ENCODE data around the gene GAGE12G.
"Not testable (repeated sequence)": the region's sequence is repeated elsewhere in the genome, so short reads cannot be mapped to it uniquely, and the experiment has no call there.

Gene GAGE12G, protein sequence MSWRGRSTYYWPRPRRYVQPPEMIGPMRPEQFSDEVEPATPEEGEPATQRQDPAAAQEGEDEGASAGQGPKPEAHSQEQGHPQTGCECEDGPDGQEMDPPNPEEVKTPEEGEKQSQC

GRCh38 chrX:49570100-49570499 is at the start of gene GAGE12G:
GAGE12G (plus strand) TSS chrX:49570400; CDS start chrX:49571555, 1,155 bp downstream.
- DNase-seq (ENCODE audit: extremely low read depth, low read depth), result not testable (repeated sequence)

DNA sequence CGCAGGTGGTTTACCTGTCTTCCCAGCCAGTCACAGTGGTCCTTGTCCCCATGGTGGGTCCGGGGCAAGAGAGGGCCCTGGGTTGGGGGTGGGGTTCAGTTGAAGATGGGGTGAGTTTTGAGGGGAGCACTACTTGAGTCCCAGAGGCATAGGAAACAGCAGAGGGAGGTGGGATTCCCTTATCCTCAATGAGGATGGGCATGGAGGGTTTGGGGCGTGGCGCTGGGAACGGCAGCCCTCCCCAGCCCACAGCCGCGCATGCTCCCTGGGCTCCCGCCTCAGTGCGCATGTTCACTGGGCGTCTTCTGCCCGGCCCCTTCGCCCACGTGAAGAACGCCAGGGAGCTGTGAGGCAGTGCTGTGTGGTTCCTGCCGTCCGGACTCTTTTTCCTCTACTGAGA is 38.3 kb upstream of the GAGE12G start, which contains the start of gene GAGE12C:
TSS of gene GAGE12C (plus strand) at position 301 of the 400 bp plus-strand sequence. CDS start 1,155 bp downstream, outside the sequence.
- DNase-seq (ENCODE audit: extremely low read depth, low read depth), result not testable (repeated sequence)

DNA sequence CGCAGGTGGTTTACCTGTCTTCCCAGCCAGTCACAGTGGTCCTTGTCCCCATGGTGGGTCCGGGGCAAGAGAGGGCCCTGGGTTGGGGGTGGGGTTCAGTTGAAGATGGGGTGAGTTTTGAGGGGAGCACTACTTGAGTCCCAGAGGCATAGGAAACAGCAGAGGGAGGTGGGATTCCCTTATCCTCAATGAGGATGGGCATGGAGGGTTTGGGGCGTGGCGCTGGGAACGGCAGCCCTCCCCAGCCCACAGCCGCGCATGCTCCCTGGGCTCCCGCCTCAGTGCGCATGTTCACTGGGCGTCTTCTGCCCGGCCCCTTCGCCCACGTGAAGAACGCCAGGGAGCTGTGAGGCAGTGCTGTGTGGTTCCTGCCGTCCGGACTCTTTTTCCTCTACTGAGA is 28.8 kb upstream of the GAGE12G start, which contains the start of gene GAGE12D:
TSS of gene GAGE12D (plus strand) at position 301 of the 400 bp plus-strand sequence. CDS start 1,155 bp downstream, outside the sequence.
- DNase-seq (ENCODE audit: extremely low read depth, low read depth), result not testable (repeated sequence)

DNA sequence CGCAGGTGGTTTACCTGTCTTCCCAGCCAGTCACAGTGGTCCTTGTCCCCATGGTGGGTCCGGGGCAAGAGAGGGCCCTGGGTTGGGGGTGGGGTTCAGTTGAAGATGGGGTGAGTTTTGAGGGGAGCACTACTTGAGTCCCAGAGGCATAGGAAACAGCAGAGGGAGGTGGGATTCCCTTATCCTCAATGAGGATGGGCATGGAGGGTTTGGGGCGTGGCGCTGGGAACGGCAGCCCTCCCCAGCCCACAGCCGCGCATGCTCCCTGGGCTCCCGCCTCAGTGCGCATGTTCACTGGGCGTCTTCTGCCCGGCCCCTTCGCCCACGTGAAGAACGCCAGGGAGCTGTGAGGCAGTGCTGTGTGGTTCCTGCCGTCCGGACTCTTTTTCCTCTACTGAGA is 19.2 kb upstream of the GAGE12G start, which contains the start of gene GAGE12E:
TSS of gene GAGE12E (plus strand) at position 301 of the 400 bp plus-strand sequence. CDS start 1,155 bp downstream, outside the sequence.
- DNase-seq (ENCODE audit: extremely low read depth, low read depth), result not testable (repeated sequence)

GRCh38 chrX:49560542-49560941 is 9.7 kb upstream of the GAGE12G start, which contains the start of gene GAGE12F:
GAGE12F (plus strand) TSS chrX:49560842; CDS start chrX:49561997, 1,155 bp downstream.
- DNase-seq (ENCODE audit: extremely low read depth, low read depth), result not testable (repeated sequence)

DNA sequence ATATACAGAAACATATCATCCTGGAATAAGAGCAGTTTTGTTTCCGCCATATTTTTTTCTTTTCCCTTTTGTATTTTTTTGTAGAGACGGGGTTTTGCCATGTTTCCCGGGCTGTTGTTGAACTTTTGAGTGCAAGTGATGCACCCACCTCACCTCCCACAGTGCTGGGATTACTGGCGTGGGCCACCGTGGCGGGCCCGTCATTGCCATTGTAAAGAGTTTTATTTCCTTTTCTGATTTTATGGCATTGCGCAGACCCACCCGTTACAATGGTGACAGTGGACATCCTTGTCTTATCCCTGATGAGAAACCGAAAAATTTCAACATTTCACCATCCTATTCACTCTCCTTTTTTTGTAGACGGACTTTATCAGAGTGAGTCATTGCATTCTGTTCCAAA is 1.5 kb upstream of the GAGE12G start:
- not testable (repeated sequence) for DNase-seq (ENCODE audit: extremely low read depth, low read depth)

DNA sequence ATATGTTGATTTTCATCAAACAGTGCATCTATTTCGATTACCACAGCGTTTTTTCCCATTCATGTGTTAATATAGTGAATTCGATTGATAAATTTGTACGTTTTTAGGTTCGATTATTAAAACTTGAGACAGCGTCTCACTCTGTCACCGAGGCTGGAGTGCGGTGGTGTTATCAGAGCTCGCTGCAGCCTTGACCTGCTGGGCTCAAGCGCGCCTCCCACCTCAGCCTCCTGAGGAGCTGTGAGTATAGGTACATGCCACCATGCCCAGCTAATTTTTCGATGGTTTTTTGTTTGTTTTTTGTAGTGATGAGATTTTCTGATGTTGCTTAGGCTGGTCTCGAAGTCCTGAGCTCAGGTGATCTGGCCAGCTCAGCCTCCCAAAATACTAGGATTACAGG is 1.0 kb upstream of the GAGE12G start:
- not testable (repeated sequence) for DNase-seq (ENCODE audit: extremely low read depth, low read depth)

GRCh38 chrX:49579649-49580048 is 9.4 kb downstream of the GAGE12G start, which contains the start of gene GAGE12H:
GAGE12H (plus strand) TSS chrX:49579949; CDS start chrX:49581104, 1,155 bp downstream.
- not testable (repeated sequence) for DNase-seq (ENCODE audit: extremely low read depth, low read depth)

GRCh38 chrX:49589196-49589595 is 19.0 kb downstream of the GAGE12G start, which contains the start of gene GAGE2A:
GAGE2A (plus strand) TSS chrX:49589496; CDS start chrX:49590651, 1,155 bp downstream.
- not testable (repeated sequence) for DNase-seq (ENCODE audit: extremely low read depth, low read depth)

DNA sequence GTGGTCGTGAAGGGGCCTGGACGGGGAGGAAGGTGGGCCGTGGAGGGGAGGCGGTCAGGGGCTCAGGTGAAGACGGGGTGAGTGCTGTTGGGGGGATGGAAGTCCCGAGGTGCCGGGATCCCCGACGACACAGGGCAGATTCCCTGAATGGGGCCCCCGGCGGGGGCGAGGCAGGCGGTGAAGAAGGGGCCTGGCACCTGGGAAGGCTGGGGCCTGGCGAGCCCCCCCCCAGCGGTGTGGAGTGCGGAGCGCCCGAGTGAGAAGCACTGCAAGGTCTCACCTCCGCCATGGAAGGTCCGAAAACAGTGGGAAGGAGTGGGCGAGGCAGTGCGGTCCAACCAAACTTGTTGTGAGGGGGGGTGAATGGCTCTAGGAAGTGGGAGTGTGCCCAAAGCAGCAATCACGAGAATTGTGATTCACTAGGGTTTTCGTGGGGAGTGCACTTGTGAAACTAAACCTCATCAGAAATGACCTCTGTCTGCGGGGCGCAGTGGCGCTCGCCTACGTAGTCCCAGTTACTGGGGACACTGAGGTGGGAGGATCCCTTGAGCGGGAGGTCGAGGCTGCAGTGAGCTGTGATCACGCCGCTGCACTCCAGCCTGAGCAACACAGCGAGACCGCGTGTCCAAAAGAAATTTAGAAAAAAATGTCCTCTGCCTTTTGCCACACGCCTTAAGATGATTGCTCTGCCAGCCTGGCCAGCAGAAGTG is 19.7 kb downstream of the GAGE12G start:
- DNase-seq (ENCODE audit: extremely low read depth, low read depth), result not testable (repeated sequence)

- not testable (repeated sequence) for DNase-seq (ENCODE audit: extremely low read depth, low read depth)
Observed at GRCh38 chrX:49590488-49590887, 20.3 kb downstream of the GAGE12G start.

DNA sequence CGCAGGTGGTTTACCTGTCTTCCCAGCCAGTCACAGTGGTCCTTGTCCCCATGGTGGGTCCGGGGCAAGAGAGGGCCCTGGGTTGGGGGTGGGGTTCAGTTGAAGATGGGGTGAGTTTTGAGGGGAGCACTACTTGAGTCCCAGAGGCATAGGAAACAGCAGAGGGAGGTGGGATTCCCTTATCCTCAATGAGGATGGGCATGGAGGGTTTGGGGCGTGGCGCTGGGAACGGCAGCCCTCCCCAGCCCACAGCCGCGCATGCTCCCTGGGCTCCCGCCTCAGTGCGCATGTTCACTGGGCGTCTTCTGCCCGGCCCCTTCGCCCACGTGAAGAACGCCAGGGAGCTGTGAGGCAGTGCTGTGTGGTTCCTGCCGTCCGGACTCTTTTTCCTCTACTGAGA is 28.5 kb downstream of the GAGE12G start, which contains the start of gene GAGE1:
TSS of gene GAGE1 (plus strand) at position 301 of the 400 bp plus-strand sequence. CDS start 1,155 bp downstream, outside the sequence.
- not testable (repeated sequence) for DNase-seq (ENCODE audit: extremely low read depth, low read depth)

- no peak for DNase-seq (ENCODE audit: extremely low read depth, low read depth)
- TF ChIP-seq, protein P1, sequence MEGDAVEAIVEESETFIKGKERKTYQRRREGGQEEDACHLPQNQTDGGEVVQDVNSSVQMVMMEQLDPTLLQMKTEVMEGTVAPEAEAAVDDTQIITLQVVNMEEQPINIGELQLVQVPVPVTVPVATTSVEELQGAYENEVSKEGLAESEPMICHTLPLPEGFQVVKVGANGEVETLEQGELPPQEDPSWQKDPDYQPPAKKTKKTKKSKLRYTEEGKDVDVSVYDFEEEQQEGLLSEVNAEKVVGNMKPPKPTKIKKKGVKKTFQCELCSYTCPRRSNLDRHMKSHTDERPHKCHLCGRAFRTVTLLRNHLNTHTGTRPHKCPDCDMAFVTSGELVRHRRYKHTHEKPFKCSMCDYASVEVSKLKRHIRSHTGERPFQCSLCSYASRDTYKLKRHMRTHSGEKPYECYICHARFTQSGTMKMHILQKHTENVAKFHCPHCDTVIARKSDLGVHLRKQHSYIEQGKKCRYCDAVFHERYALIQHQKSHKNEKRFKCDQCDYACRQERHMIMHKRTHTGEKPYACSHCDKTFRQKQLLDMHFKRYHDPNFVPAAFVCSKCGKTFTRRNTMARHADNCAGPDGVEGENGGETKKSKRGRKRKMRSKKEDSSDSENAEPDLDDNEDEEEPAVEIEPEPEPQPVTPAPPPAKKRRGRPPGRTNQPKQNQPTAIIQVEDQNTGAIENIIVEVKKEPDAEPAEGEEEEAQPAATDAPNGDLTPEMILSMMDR (IDR thresholded peaks at IDR 0.05; ENCODE audit: low read depth, low read length), result no peak
Observed at GRCh38 chrX:49610718-49611310, 40.6 kb downstream of the GAGE12G start.

- no peak for DNase-seq (ENCODE audit: extremely low read depth, low read depth)
- TF ChIP-seq, protein P1 (IDR thresholded peaks at IDR 0.05; ENCODE audit: low read depth, low read length), result no peak
Observed at GRCh38 chrX:49618574-49618973, 48.4 kb downstream of the GAGE12G start.
